Keratinocyte (primary cell): Measurements from ENCODE around the gene CES2. TPM values are rescaled to one million over a fixed set of nuclear protein-coding genes. Genes with fewer than 3 reads are reported as not detected.
A peak's percentile ranks its signal among the peaks of the same experiment; 100 is the strongest.

Source experiments
- DNase-seq: peaks from one replicate; pipeline ENCODE4 v3.0.0-alpha.2; 2011; ENCODE audit warnings: low read depth, missing footprints, low spot score
- FAIRE-seq: peaks from 2 replicates; lab custom pipeline; 2011; peaks lifted over from hg19 to GRCh38; lab: Jason Lieb, UNC
- H2AFZ ChIP-seq: 2 replicates; pipeline ENCODE4 v1.6.0; 2012; ENCODE audit warnings: low read length, control low read depth, inconsistent platforms; ENCODE audit not compliant: control insufficient read depth
- H3K27ac ChIP-seq: 2 replicates; pipeline ENCODE4 v1.5.1; 2011; ENCODE audit warnings: low read length; ENCODE audit not compliant: control insufficient read depth, insufficient read depth
- H3K27me3 ChIP-seq: 3 replicates; pipeline ENCODE4 v1.6.0; 2011; ENCODE audit warnings: low read length; ENCODE audit not compliant: control insufficient read depth, insufficient read depth; ENCODE audit errors: extremely low read depth
- H3K36me3 ChIP-seq, 2 experiments: 2 replicates in 1 of 2; 3 replicates in 1 of 2; pipeline ENCODE4 v1.5.1; 2011; ENCODE audit warnings: low read length in 2 of 2, mild to moderate bottlenecking in 1 of 2; ENCODE audit not compliant: control insufficient read depth in 2 of 2, insufficient read depth in 2 of 2; ENCODE audit errors: extremely low read depth in 1 of 2
- H3K4me1 ChIP-seq: 3 replicates; pipeline ENCODE4 v1.5.1; 2011; ENCODE audit warnings: low read length; ENCODE audit not compliant: control insufficient read depth, insufficient read depth; ENCODE audit errors: extremely low read depth
- H3K4me2 ChIP-seq: 3 replicates; pipeline ENCODE4 v1.6.0; 2011; ENCODE audit warnings: low read depth, low read length; ENCODE audit not compliant: control insufficient read depth, insufficient read depth; ENCODE audit errors: extremely low read depth
- H3K4me3 ChIP-seq, 3 experiments: fragments of 200-600 bp in 1 of 3; sonication (generic) in 1 of 3; 2 replicates in 2 of 3; 3 replicates in 1 of 3; pipeline ENCODE4 v1.5.1; 2011 to 2016; ENCODE audit warnings: low read length in 3 of 3, mild to moderate bottlenecking in 3 of 3, control low read depth in 2 of 3, inconsistent platforms in 1 of 3, low read depth in 1 of 3, mixed read lengths in 1 of 3, mixed run types in 1 of 3, moderate library complexity in 1 of 3; ENCODE audit not compliant: control insufficient read depth in 2 of 3, insufficient read depth in 2 of 3; ENCODE audit errors: extremely low read depth in 1 of 3
- H3K79me2 ChIP-seq: 2 replicates; pipeline ENCODE4 v1.6.0; 2012; ENCODE audit warnings: low read length; ENCODE audit not compliant: control insufficient read depth, insufficient read depth
- H3K9ac ChIP-seq: 3 replicates; pipeline ENCODE4 v1.6.0; 2011; ENCODE audit warnings: low read length; ENCODE audit not compliant: control insufficient read depth, insufficient read depth; ENCODE audit errors: extremely low read depth
- H3K9me1 ChIP-seq: 3 replicates; pipeline ENCODE4 v1.6.0; 2011; ENCODE audit warnings: low read length; ENCODE audit not compliant: control insufficient read depth, insufficient read depth; ENCODE audit errors: extremely low read depth
- H3K9me3 ChIP-seq: 2 replicates; pipeline ENCODE4 v1.5.1; 2012; ENCODE audit warnings: low read depth, low read length; ENCODE audit not compliant: control insufficient read depth
- H4K20me1 ChIP-seq: 3 replicates; pipeline ENCODE4 v1.6.0; 2011; ENCODE audit warnings: low read length; ENCODE audit not compliant: control insufficient read depth, insufficient read depth; ENCODE audit errors: extremely low read depth
- CTCF ChIP-seq, 3 experiments: IDR thresholded peaks in 1 of 3; conservative IDR thresholded peaks in 1 of 3; optimal IDR thresholded peaks in 1 of 3; 2 replicates in 2 of 3; 3 replicates in 1 of 3; pipeline versions ENCODE3 to v1.5.1; 2011; ENCODE audit warnings: low read length in 3 of 3, mild to moderate bottlenecking in 3 of 3, moderate library complexity in 2 of 3, control low read depth in 1 of 3, inconsistent platforms in 1 of 3; ENCODE audit not compliant: insufficient read depth in 2 of 3; ENCODE audit errors: extremely low read depth in 1 of 3
- EZH2 ChIP-seq: IDR thresholded peaks from one replicate; pipeline ENCODE4 v1.6.1; 2012; ENCODE audit warnings: inconsistent platforms, mild to moderate bottlenecking, low read length, moderate library complexity
- dilution Hi-C: fragments of 300-500 bp; cut with MboI; formaldehyde crosslinking; loops from one replicate; pipeline ENCODE4 v1.7.0; 2020; ENCODE audit warnings: low sequenced_read_pairs; ENCODE audit not compliant: extremely low pct_ligation_motif_present
- polyA plus RNA-seq, 5 experiments: library from polyadenylated mRNA; depleted of rRNA in 3 of 5; stranded (reverse) in 3 of 5; stranded (forward) in 1 of 5; unstranded in 1 of 5; fragments of >200 nt; gene quantifications; 1 replicate in 1 of 5; 2 replicates in 3 of 5; 3 replicates in 1 of 5; pipeline versions ENCODE4 v1.2.1 to v1.2.3, GENCODE V29; 2011 to 2012; ENCODE audit warnings: missing spikeins in 2 of 5, low read depth in 1 of 5, low replicate concordance in 1 of 5

Gene CES2
- polyA plus RNA-seq, 1 donor (not counting 4 experiments of a cell fraction or from before 2014, with no cell fraction given), result 41.6 TPM

GRCh38 chr16:66970775-66971720 is 35.7 kb downstream of the CES2 start:
- H3K36me3 ChIP-seq, result no peaks in the 10 kb centered on the region
- no peaks in the 10 kb centered on the region for H3K79me2 ChIP-seq
- no peak overlapping the region for H3K9ac ChIP-seq
- FAIRE-seq (peak; percentile 63), DNase-seq (no peak)
- no peaks in the 10 kb centered on the region for H3K9me3 ChIP-seq
- TF ChIP-seq CTCF (optimal IDR thresholded peaks at IDR 0.05 in 1 of 3, IDR thresholded peaks at IDR 0.05 in 1 of 3, conservative IDR thresholded peaks at IDR 0.05 in 1 of 3; ENCODE audit: extremely low read depth in 1 of 3, insufficient read depth in 2 of 3, low read length in 3 of 3) (no peak), EZH2 (no peak)
- H2AFZ ChIP-seq, result no peak overlapping the region
- H4K20me1 ChIP-seq, result no peaks in the 10 kb centered on the region
- peaks cover 2% of the 10 kb centered on the region for H3K9me1 ChIP-seq
- no peak overlapping the region for H3K27ac ChIP-seq
- no peak overlapping the region for H3K4me3 ChIP-seq
- H3K27me3 ChIP-seq, result no peaks in the 10 kb centered on the region
- H3K4me1 ChIP-seq, result peaks cover 13% of the 10 kb centered on the region
- H3K4me2 ChIP-seq, result peak overlapping the region; percentile 48
- dilution Hi-C loops, result no loop called here

- H3K4me3 ChIP-seq, result no peak overlapping the region
- peaks cover 13% of the 10 kb centered on the region for H3K4me1 ChIP-seq
- H3K4me2 ChIP-seq, result no peak overlapping the region
- no peak overlapping the region for H2AFZ ChIP-seq
- H3K27me3 ChIP-seq, result no peaks in the 10 kb centered on the region
- dilution Hi-C loops, result no loop called here
- peaks cover 2% of the 10 kb centered on the region for H3K9me1 ChIP-seq
- H4K20me1 ChIP-seq, result no peaks in the 10 kb centered on the region
- no peak overlapping the region for H3K9ac ChIP-seq
- no peaks in the 10 kb centered on the region for H3K36me3 ChIP-seq
- H3K79me2 ChIP-seq, result no peaks in the 10 kb centered on the region
- no peak for DNase-seq
- no peak for TF ChIP-seq CTCF (optimal IDR thresholded peaks at IDR 0.05 in 1 of 3, IDR thresholded peaks at IDR 0.05 in 1 of 3, conservative IDR thresholded peaks at IDR 0.05 in 1 of 3; ENCODE audit: extremely low read depth in 1 of 3, insufficient read depth in 2 of 3, low read length in 3 of 3)
- TF ChIP-seq EZH2, result no peak
- FAIRE-seq, result no peak
- H3K9me3 ChIP-seq, result no peaks in the 10 kb centered on the region
- H3K27ac ChIP-seq, result no peak overlapping the region
Observed at GRCh38 chr16:66972983-66973382, 37.7 kb downstream of the CES2 start.
